PFSK-1 (cell line): ENCODE data around the gene HAVCR2.

Experiments used
- FOXP2 ChIP-seq: optimal IDR thresholded peaks from 2 replicates; pipeline ENCODE3; 2011; ENCODE audit warnings: borderline replicate concordance, control low read depth, inconsistent platforms; ENCODE audit not compliant: insufficient read depth; ENCODE audit errors: extremely low read length, extremely low read depth
- POLR2AphosphoS5 ChIP-seq: IDR thresholded peaks from 2 replicates; pipeline ENCODE4 v1.6.1; 2012; ENCODE audit warnings: low read depth, mild to moderate bottlenecking, control low read depth, low read length, moderate library complexity
- SIN3A ChIP-seq: IDR thresholded peaks from 2 replicates; pipeline ENCODE4 v1.6.1; 2012; ENCODE audit warnings: mild to moderate bottlenecking, low read length, moderate library complexity, borderline replicate concordance; ENCODE audit not compliant: insufficient read depth
- TAF1 ChIP-seq: IDR thresholded peaks from 2 replicates; pipeline ENCODE4 v1.6.1; 2012; ENCODE audit warnings: low read length, control low read depth, borderline replicate concordance; ENCODE audit not compliant: insufficient read depth
- TF ChIP-seq, protein P1 (sequence below), 2 experiments: IDR thresholded peaks; 2 replicates each; pipeline versions ENCODE4 v1.6.1 to v1.8.0; 2011 to 2012; ENCODE audit warnings: low read depth in 2 of 2, low read length in 2 of 2, control low read depth in 1 of 2, inconsistent platforms in 1 of 2, mild to moderate bottlenecking in 1 of 2, moderate library complexity in 1 of 2; ENCODE audit not compliant: insufficient read depth in 1 of 2

Gene HAVCR2

DNA sequence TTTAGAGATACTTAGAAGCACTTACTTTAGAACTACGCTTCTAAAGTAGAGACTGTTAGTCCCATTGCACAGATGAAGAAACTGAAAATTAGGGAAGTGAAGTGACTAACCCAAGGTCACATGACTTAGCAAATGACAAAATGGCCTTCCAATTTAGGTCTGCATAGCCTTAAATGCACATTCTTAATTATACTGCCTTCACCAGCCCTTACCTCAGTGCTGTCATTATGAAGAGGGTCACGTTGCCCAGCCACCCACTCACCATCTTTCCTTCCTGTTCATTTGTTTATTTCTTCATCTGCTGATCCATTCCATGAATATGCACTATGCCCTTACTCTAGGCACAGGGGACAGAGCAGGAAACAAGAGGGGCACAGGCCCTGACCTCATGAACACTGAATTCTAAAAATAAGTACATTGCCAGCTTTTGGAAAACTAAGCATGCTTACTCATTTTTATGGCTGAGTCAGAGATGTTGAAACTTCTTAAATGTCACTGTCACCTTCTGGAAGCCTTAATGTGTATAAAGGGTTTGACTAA is 8.6 kb downstream of the HAVCR2 start:
- TF ChIP-seq POLR2AphosphoS5: no peak
- TF ChIP-seq SIN3A: no peak
- TF ChIP-seq FOXP2: no peak
- TF ChIP-seq, protein P1, sequence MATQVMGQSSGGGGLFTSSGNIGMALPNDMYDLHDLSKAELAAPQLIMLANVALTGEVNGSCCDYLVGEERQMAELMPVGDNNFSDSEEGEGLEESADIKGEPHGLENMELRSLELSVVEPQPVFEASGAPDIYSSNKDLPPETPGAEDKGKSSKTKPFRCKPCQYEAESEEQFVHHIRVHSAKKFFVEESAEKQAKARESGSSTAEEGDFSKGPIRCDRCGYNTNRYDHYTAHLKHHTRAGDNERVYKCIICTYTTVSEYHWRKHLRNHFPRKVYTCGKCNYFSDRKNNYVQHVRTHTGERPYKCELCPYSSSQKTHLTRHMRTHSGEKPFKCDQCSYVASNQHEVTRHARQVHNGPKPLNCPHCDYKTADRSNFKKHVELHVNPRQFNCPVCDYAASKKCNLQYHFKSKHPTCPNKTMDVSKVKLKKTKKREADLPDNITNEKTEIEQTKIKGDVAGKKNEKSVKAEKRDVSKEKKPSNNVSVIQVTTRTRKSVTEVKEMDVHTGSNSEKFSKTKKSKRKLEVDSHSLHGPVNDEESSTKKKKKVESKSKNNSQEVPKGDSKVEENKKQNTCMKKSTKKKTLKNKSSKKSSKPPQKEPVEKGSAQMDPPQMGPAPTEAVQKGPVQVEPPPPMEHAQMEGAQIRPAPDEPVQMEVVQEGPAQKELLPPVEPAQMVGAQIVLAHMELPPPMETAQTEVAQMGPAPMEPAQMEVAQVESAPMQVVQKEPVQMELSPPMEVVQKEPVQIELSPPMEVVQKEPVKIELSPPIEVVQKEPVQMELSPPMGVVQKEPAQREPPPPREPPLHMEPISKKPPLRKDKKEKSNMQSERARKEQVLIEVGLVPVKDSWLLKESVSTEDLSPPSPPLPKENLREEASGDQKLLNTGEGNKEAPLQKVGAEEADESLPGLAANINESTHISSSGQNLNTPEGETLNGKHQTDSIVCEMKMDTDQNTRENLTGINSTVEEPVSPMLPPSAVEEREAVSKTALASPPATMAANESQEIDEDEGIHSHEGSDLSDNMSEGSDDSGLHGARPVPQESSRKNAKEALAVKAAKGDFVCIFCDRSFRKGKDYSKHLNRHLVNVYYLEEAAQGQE (IDR thresholded peaks at IDR 0.05; ENCODE audit: insufficient read depth in 1 of 2, low read depth in 2 of 2, low read length in 2 of 2): no peak
- no peak for TF ChIP-seq TAF1

DNA sequence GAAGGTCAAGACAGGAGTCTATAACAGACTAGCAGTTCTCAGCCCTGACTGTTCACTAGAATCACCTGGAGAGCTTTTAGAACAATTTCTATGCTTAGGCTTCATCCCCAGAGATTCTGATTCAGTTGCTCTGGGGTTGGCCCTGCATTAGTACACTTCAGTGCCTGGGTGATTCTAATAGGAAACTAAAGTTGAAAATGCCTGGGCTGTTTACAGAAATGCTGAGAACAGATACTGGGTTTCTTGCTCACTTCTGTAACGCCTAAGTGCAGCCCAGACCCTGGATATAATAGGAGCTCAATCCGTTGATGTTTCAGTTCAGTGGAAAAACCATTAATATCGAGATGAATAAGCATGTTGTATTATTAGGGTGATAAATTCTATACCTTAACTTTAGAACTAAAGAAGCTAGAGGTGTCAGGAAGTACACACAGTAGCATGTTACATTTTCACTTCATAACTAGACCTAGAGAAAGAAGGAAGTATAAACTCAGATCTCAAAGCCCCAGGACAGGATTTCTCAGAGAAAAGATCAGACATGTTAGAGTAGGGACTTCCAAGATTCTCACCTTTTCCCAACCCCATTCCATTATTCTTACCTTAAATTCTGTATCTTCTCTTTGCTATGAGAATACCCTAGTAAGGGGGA is 20.4 kb downstream of the HAVCR2 start:
- TF ChIP-seq TAF1 (no peak), SIN3A (no peak), FOXP2 (no peak), POLR2AphosphoS5 (no peak)
- TF ChIP-seq, protein P1 (IDR thresholded peaks at IDR 0.05; ENCODE audit: insufficient read depth in 1 of 2, low read depth in 2 of 2, low read length in 2 of 2): no peak

DNA sequence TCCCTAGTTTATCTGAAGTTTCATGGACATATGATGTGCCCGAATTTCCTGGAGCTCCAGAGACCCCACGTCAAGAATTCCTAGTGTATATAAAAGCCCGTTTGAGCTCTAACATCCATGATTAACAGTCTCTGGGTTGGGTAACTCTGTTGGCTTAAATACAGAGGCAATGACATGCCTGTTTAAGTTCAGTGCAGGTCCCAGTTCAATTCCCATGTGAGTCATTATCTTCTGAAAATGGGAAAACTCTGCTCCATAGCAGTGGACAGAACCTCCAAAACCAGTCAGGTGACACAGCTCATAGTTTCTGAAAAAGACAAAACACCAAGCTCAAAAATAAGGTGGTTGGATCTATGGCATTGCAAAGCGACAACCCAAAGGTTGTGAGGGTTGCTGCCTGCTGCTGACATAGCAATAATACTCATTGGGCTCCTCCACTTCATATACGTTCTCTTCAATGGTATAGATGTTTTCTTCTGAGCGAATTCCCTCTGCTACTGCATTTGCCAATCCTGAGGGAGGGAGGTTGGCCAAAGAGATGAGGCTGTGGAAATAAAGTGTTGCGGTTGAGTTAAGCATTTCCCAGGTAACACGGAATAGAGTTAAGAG is 22.0 kb downstream of the HAVCR2 start:
- TF ChIP-seq, protein P1 (IDR thresholded peaks at IDR 0.05; ENCODE audit: insufficient read depth in 1 of 2, low read depth in 2 of 2, low read length in 2 of 2): no peak
- no peak for TF ChIP-seq SIN3A
- no peak for TF ChIP-seq FOXP2
- no peak for TF ChIP-seq TAF1
- no peak for TF ChIP-seq POLR2AphosphoS5

DNA sequence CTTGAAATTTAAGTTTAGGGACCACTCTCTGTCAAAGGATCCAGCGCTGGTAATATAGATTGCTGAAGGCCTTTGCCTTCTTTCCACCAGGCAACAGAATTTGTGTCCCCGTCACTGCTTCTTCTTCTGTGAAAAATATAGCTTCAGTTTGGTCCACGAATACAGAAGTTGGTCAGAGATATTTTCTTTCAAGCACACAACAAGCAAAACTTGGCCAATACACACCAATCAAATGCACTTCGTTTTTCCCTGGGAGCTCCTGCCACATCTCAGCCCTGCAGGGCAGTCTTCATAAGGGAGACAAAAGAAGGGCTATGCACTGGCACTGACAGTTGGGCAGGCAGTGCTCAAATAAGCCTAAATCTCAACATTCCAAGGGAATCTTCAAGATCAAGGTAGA is 22.9 kb downstream of the HAVCR2 start:
- no peak for TF ChIP-seq TAF1
- TF ChIP-seq, protein P1 (IDR thresholded peaks at IDR 0.05; ENCODE audit: insufficient read depth in 1 of 2, low read depth in 2 of 2, low read length in 2 of 2): no peak
- TF ChIP-seq FOXP2: no peak
- no peak for TF ChIP-seq SIN3A
- no peak for TF ChIP-seq POLR2AphosphoS5
